HG03064 (cell line): ENCODE measurements around the gene MAK.
A peak's percentile ranks its signal among the peaks of the same experiment; 100 is the strongest.
"Not testable (repeated sequence)": the region's sequence is repeated elsewhere in the genome, so short reads cannot be mapped to it uniquely, and the experiment has no call there.

Experiments used
- ATAC-seq: cut with Tn5 transposase; IDR thresholded peaks from one replicate; pipeline ENCODE4 v1.9.1; 2021; ENCODE audit warnings: low read depth; ENCODE audit not compliant: unreplicated experiment

The MAK gene

DNA sequence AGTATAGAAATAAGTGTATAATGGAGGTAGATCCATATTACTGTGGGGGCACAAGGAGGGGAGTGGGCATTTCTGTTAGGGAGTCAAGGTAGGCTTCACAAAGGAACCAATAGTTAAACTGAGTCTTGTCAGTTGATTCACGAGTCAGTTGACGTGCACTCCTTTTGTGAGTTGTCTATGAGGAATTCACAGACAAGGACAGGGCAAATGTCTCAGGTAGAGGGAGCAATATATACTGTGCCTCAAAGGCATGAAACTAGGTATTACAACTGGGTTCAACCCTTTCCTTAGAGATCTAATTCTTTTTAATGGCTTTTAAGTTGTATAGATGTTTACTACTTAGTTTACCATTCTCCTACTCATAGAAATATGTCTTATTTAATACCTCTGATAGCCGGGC lies 104.5 kb downstream of the MAK start:
- ATAC-seq: no peak

DNA sequence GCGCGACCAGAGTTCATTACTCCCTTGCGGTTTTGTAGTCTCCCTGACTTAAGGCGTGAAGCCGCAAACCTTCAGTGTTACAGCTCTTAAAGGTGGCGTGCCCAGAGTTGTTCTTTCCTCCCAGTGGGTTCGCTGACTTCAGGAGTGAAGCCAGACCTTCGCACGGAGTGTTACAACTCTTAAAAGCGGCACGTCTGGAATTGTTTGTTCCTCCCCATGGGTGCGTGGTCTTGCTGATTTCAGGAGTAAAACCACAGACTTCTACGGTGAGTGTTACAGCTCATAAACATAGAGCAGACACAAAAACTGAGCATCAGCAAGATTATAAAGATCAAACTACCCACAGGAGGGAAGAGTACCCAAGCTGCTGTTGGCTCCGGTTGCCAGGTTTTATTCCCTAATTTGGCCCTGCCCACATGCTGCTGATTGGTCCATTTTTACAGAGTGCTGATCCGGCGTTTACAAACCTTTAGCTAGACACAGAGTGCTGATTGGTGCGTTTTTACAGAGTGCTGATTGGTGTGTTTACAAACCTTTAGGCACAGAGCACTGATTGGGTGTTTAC lies 105.1 kb downstream of the MAK start:
- no peak for ATAC-seq

DNA sequence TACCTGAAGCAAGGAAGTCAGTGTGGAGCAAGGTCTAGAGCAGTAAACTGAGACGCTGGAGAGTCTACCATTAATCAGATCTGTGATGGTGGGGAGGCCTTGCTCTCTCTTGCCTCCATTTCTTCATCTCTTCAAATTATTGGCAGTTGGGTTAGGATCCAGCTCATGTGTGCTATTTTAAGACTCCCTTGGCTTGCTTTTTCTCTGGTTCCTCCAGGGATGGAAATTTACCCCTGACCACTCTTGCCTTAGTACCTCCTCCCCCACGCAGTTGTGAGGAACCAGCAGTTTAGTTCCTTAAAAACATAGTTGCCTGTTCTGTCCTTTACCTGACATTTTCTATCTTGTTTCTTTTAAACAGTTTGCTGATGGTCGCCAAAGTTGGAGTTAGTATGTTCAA lies 108.1 kb downstream of the MAK start:
- ATAC-seq: no peak

DNA sequence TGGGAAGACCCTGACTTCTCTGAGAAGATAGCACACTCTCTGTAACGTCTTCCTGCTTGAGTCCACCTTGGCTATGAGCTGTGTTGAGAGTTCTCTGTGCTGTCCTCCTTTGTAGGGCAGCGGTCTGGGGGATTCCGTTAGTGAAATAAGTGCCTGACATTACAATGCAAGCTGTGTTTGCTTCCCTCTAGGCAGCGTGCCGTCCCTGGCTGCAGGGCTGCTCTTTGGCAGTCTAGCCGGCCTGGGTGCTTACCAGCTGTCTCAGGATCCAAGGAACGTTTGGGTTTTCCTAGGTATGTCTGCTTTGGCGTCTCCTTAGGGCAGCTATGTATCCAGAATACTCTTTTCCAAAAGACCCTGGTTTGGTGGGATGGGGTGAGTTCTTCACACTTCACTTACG lies 112.6 kb downstream of the MAK start:
- no peak for ATAC-seq

DNA sequence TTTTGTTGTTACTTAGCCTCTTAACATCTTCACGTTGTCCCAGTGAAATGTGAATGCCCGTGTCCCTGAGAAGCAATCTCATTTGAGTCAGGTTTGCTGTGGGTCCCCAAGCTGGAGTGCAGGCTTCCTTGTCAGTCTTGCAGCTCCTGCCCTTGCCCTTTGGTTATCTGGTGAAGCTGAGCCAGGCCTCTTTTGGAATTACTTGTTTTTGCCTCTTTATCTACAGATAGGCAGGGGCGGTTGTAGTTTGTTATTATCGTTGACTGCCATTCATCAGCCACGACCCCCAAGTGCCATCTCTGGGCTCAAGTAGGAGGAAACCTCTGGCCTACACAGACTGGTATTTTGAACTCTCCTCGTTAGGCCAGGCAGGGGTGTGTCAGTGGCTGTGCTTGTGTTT lies 113.3 kb downstream of the MAK start:
- ATAC-seq: no peak

DNA sequence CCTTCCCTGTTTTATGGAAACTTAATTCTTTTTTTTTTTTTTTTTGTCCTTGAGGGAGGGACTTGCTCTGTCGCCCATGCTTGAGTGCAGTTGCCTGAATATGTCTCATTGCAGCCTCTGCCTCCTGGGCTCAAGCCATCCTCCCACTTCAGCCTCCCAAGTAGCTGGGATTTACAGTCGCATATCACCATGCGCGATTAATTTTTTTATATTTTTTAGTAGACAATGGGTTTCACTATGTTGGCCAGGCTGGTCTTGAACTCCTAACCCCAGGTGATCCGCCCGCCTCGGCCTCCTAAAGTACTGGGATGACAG lies 114.8 kb downstream of the MAK start:
- ATAC-seq: no peak

DNA sequence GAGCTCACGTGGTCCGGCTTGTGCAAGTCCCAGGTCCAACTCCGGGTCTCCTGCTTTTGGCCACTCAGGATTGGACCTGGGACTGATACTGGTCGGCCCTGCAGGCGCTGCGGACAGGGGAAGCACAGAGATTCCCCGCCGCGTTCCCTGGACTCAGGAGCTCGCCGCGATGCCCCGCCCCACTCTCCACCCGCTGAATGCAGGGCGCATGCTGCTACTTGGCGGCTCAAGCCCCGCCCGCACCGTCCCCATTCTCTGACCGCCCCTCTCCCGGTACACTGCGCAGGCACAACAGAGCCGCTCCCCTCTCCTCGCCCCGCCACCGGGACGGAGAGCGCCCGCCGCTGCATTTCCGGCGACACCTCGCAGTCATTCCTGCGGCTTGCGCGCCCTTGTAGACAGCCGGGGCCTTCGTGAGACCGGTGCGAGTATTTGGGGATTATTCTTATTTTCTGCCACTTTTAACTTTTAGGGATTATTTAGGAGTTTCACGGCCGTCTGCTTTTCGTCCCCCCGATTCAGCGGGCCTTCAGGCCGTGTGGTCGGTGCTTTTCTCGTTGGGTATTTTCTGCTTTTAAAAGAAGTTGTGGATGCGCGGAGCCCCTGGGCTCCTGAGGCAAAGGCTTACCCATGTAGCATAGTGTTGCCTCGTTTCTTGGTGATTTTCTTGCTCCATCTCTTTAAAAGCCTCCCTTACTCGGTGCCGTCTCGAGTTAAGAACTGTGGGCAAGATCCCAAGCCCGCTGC lies 115.3 kb downstream of the MAK start, which contains the start of gene TMEM14C:
TSS of gene TMEM14C (plus strand) at position 251 of the 747 bp plus-strand sequence. CDS start 1,544 bp downstream, outside the sequence.
- ATAC-seq: peak; percentile 98

DNA sequence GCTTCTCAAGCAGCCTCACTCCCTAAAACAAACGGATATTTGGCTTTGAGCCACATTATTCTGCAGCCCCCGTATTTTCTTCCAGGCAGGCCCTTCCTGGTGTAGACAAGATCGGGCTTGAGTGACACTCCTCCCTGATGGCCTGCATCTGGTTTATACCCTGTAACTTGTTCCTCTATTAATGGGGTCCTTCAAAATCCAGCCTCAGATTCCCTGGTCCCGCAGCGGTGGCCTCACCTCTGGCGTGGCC lies 115.8 kb downstream of the MAK start:
- no peak for ATAC-seq

DNA sequence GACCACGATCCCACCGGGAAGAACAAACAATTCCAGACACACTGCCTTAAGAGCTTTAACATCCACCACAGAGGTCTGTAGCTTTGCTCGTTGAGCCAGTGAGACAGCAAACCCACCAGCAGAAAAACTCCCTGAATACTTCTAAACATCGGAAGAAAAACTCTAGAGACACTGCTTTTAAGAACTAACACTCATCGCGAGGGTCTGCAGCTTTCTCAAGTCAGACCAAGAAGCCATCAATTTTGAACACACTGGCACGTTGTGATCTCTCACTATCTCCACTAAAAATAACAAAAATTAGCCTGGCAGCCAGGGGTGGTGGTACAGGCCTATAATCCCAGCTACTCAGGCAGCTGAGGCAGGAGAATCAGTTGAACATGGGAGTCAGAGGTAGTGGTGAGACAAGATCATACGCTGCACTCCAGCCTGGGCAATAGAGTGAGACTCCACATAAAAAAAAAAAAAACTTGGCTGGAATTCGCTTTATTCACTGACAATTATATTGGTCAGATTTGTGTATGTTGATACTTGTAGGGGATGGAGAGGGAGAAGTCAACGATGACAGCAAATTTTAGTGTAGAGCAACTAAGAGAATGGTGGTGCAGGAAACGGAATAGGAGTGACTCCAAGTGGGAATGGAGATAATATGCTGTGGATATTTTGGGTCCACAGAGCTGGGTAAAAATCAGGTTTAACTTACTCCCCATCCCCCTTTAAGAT lies 116.3 kb downstream of the MAK start:
- ATAC-seq: no peak

DNA sequence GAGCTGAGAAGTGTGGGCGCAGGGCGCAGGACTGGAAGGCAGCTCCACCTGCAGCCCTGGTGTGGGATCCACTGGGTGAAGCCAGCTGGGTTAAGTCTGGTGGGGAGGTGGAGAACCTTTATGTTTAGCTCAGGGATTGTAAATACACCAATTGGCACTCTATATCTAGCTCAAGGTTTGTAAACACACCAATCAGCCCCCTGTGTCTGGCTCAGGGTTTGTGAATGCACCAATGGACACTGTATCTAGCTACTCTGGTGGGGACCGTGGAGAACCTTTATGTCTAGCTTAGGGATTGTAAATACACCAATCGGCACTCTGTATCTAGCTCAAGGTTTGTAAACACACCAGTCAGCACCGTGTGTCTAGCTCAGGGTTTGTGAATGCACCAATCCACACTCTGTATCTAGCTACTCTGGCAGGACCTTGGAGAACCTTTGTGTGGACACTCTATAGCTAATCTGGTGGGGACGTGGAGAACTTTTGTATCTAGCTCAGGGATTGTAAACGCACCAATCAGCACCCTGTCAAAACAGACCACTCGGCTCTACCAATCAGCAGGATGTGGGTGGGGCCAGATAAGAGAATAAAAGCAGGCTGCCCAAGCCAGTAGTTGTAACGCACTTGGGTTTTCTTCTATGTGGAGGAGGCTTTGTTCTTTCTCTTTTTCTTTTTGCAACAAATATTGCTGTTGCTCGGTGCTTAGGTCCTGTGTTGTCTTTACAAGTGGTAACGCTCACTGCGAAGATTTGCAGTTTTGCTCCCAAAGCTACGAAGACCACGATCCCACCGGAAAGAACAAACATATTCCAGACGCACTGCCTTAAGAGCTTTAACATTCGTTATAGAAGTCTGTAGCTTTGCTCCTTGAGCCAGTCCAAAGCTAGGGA lies 117.1 kb downstream of the MAK start:
- ATAC-seq: not testable (repeated sequence)

DNA sequence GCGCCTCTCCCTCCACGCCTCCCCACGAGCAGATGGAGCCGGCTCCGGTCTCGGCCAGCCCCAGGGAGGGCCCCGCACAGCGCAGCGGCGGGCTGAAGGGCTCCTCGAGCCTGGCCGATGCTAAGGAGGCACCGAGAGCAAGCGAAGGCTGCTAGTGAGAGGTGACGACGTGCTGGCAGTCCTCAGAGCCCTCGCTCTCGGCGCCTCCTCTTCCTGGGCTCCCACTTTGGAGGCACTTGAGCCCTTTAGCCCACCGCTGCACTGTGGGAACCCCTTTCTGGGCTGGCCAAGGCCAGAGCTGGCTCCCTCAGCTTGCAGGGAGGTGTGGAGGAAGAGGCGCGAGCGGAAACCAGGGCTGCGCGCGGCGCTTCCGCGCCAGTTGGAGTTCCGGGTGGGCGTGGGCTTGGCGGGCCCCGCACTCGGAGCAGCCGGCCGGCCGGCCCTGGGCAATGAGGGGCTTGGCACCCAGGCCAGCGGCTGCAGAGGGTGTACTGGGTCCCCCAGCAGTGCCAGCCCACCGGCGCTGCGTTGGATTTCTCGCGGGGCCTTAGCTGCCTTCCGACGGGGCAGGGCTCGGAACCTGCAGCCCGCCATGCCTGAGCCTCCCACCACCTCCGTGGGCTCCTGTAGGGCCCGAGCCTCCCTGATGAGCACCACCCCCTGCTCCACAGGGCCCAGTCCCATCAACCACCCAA lies 117.9 kb downstream of the MAK start:
- no peak for ATAC-seq

DNA sequence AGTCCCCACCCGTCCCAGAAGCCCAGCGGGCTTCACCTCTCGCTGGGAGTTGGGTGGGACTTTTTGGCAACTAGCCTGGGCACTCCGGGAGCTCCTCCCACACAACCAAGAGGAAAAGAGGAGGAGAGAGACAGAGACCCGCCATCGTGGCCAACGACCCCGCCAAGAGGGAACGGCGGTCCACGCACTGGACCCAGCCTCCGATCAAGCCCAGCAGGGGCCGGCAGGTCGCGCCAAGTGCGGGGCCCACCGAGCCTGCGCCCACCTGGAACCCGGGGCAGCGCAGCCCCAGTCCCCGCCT lies 118.4 kb downstream of the MAK start:
- no peak for ATAC-seq

DNA sequence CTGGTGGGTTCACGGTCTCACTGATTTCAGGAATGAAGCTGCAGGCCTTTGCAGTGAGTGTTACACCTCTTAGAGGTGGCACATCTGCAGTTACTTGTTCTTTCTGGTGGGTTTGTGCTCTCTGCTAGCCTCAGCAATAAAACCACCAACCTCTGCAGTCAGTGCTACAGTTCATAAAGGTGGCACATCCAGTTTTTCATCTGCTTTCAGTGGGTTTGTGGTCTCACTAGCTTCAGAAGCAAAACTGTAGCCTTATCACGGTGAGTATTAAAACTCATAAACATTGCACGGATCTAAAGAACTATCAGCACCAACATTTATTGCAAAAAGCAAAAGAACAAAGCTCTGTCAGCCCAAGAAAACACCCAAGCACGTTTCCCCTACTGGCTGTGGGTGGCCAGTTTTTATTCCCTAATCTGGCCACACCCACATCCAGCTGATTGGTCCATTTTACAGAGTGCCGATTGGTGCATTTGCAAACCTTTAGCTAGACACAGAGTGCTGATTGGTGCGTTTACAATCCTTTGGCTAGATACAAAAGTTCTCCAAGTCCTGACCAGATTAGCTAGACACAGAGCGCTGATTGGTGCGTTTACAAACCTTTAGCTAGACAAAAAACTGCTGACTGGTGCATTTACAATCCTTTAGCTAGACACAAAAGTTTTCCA lies 118.9 kb downstream of the MAK start:
- no peak for ATAC-seq

DNA sequence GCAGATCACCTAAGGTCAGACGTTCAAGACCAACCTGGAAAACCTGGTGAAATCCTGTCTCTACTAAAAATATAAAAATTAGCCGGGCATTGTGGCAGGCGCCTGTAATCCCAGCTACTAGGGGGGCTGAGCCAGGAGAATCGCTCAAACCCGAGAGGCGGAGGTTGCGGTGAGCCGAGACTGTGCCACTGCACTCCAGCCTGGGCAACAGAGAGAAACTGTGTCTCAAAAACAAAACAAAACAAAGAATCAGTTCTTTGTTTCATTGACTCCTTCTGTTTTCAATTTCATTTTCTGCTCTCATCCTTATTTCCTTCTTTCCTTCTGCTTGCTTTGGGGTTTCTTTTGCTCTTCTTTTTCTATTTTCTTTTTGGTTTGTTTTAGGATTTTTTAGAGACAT lies 124.4 kb downstream of the MAK start:
- no peak for ATAC-seq
